GM12878 (cell line): ENCODE measurements around the gene PLS1.

Source experiments
- GABPA ChIP-seq: IDR thresholded peaks from 2 replicates; pipeline ENCODE4 v1.6.1; 2014; ENCODE audit warnings: antibody characterized with exemption, low read depth, mild to moderate bottlenecking, inconsistent platforms
- ZNF274 ChIP-seq: IDR thresholded peaks from one replicate; pipeline ENCODE4 v1.8.0; 2011; ENCODE audit not compliant: insufficient read length, insufficient read depth

- TF ChIP-seq GABPA (no peak), ZNF274 (no peak)
Observed at GRCh38 chr3:142645236-142645793, 49.1 kb downstream of the PLS1 start.
